Measurements from ENCODE around the gene CEP41.

CEP41 gene

DNA sequence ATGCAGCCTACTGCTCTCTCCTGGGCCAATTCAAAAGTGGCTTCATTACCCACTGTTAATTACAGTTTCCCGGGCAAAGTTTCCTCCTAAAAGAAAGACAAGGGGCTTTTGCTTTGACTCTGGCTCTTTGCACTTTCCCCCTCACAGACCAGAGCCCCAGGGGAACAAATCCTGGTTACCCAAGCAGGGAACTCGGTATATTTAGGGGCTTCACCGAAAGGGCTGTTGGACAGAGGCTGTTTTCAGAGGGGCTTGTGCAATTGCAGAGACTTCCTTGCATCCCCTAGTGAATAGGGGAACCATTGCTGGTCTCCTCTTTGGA, 53.5 kb downstream of the CEP41 start:
- H3K27ac ChIP-seq = no peak overlapping the region
- TF ChIP-seq, protein P1, sequence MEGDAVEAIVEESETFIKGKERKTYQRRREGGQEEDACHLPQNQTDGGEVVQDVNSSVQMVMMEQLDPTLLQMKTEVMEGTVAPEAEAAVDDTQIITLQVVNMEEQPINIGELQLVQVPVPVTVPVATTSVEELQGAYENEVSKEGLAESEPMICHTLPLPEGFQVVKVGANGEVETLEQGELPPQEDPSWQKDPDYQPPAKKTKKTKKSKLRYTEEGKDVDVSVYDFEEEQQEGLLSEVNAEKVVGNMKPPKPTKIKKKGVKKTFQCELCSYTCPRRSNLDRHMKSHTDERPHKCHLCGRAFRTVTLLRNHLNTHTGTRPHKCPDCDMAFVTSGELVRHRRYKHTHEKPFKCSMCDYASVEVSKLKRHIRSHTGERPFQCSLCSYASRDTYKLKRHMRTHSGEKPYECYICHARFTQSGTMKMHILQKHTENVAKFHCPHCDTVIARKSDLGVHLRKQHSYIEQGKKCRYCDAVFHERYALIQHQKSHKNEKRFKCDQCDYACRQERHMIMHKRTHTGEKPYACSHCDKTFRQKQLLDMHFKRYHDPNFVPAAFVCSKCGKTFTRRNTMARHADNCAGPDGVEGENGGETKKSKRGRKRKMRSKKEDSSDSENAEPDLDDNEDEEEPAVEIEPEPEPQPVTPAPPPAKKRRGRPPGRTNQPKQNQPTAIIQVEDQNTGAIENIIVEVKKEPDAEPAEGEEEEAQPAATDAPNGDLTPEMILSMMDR (conservative IDR thresholded peaks at IDR 0.05) = no peak
- no peak for TF ChIP-seq ZFX (IDR thresholded peaks at IDR 0.05)

- no peak overlapping the region for H3K27ac ChIP-seq
- TF ChIP-seq, protein P1 (conservative IDR thresholded peaks at IDR 0.05) = no peak
- TF ChIP-seq ZFX (IDR thresholded peaks at IDR 0.05) = no peak
Observed at GRCh38 chr7:130386876-130387275, 53.9 kb downstream of the CEP41 start.

GRCh38 chr7:130385600-130386066, 55.2 kb downstream of the CEP41 start:
- no peak overlapping the region for H3K27ac ChIP-seq
- no peak for TF ChIP-seq ZFX (IDR thresholded peaks at IDR 0.05)
- TF ChIP-seq, protein P1 (conservative IDR thresholded peaks at IDR 0.05) = no peak

DNA sequence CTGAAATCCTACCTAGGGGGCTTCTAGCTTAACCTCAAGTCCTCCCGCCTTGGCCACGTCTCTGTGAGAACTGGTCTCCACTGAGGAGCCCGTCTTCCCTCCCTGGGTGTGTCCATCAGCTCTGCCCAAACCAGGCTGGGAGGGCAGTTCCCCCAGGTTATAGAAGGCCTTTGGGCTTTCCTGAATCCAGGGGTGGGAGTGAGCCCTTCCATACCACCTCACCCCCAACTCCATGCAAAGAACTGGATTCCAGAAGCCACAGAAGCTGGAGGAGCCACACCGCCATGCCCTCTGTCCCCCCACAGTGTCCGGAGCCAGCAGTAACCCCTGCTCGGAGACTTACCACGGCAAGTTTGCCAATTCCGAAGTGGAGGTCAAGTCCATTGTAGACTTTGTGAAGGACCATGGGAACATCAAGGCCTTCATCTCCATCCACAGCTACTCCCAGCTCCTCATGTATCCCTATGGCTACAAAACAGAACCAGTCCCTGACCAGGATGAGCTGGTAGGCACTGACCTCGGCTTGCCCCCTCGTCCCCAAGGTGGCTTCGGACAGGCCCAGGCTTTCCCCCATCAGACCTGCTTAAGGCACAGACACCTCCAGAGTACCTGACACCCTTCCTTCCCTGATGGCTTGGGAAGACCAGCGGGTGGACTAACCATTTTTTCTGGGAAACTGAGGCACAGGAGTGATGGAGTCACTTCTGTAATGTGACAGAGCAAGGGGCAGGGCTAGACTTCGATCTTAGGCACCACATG, 55.8 kb downstream of the CEP41 start:
- no peak for TF ChIP-seq ZFX (IDR thresholded peaks at IDR 0.05)
- TF ChIP-seq, protein P1 (conservative IDR thresholded peaks at IDR 0.05) = no peak
- no peak overlapping the region for H3K27ac ChIP-seq

DNA sequence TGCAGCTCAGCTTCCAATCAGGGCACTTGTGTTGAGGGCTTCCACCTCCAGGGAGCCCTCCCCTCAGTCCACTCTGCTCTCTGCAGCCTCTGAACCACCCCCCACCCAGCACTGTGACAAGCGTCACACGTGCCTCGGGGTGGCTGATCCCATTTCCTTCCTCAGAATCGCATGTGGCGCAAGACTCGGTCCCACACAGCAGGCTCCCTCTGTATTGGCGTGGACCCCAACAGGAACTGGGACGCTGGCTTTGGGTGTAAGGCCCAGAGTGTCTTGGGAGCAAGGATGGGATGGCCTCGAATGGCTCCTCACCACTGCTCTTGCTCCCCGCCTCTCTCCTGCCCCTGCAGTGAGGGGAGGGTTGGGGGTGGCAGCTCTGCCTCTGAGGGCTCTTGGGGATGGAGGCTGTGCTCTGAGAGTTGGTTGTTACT, 56.4 kb downstream of the CEP41 start:
- no peak overlapping the region for H3K27ac ChIP-seq
- TF ChIP-seq ZFX (IDR thresholded peaks at IDR 0.05) = no peak
- TF ChIP-seq, protein P1 (conservative IDR thresholded peaks at IDR 0.05) = no peak

- no peak for TF ChIP-seq ZFX (IDR thresholded peaks at IDR 0.05)
- TF ChIP-seq, protein P1 (conservative IDR thresholded peaks at IDR 0.05) = no peak
- H3K27ac ChIP-seq = no peak overlapping the region
Observed at GRCh38 chr7:130383187-130383980, 57.4 kb downstream of the CEP41 start.
